Trophoblast cell (in vitro differentiated cells and primary cell): ENCODE measurements around the gene STK25.
A peak's percentile ranks its signal among the peaks of the same experiment; 100 is the strongest.

ENCODE experiments used
- DNase-seq, 2 donors: peaks; one replicate each; pipeline ENCODE4 v3.0.0-alpha.2; 2016
- H2AFZ ChIP-seq: 2 replicates; pipeline ENCODE4 v1.6.1; 2013; ENCODE audit warnings: low read length, moderate library complexity, mild to moderate bottlenecking; ENCODE audit not compliant: insufficient read depth, poor library complexity
- H2AK5ac ChIP-seq: 2 replicates; pipeline ENCODE4 v1.6.1; 2013; ENCODE audit warnings: mild to moderate bottlenecking, low read length
- H2BK120ac ChIP-seq: 2 replicates; pipeline ENCODE4 v1.6.1; 2013; ENCODE audit warnings: low read length, mild to moderate bottlenecking, moderate library complexity; ENCODE audit not compliant: insufficient read depth, poor library complexity
- H2BK12ac ChIP-seq: 2 replicates; pipeline ENCODE4 v1.6.1; 2013; ENCODE audit warnings: mild to moderate bottlenecking, low read length, moderate library complexity
- H2BK5ac ChIP-seq: 2 replicates; pipeline ENCODE4 v1.6.1; 2013; ENCODE audit warnings: low read length, low read depth, moderate library complexity, mild to moderate bottlenecking; ENCODE audit not compliant: poor library complexity
- H3K14ac ChIP-seq: 2 replicates; pipeline ENCODE4 v1.6.1; 2013; ENCODE audit warnings: mild to moderate bottlenecking, low read length
- H3K18ac ChIP-seq: 2 replicates; pipeline ENCODE4 v1.6.1; 2013; ENCODE audit warnings: mild to moderate bottlenecking, low read length
- H3K23ac ChIP-seq: 2 replicates; pipeline ENCODE4 v1.6.1; 2013; ENCODE audit warnings: low read length
- H3K27ac ChIP-seq: 2 replicates; pipeline ENCODE4 v1.5.1; 2013; ENCODE audit warnings: low read depth, mild to moderate bottlenecking, inconsistent platforms, low read length, moderate library complexity
- H3K27me3 ChIP-seq: 2 replicates; pipeline ENCODE4 v1.6.1; 2013; ENCODE audit warnings: inconsistent platforms, mild to moderate bottlenecking, low read length, moderate library complexity; ENCODE audit not compliant: insufficient read depth
- H3K36me3 ChIP-seq, 2 experiments: 1 replicate in 1 of 2; 2 replicates in 1 of 2; pipeline ENCODE4 v1.6.1; 2013; ENCODE audit warnings: low read length in 2 of 2, mild to moderate bottlenecking in 2 of 2, moderate library complexity in 1 of 2; ENCODE audit not compliant: insufficient read depth in 2 of 2, control insufficient read depth in 1 of 2
- H3K4ac ChIP-seq: 2 replicates; pipeline ENCODE4 v1.6.1; 2013; ENCODE audit warnings: low read depth, mild to moderate bottlenecking, low read length, moderate library complexity
- H3K4me1 ChIP-seq, 2 experiments: 1 replicate in 1 of 2; 2 replicates in 1 of 2; pipeline ENCODE4 v1.6.1; 2013; ENCODE audit warnings: low read length in 2 of 2, mild to moderate bottlenecking in 2 of 2, moderate library complexity in 1 of 2; ENCODE audit not compliant: insufficient read depth in 2 of 2, control insufficient read depth in 1 of 2
- H3K4me2 ChIP-seq: 2 replicates; pipeline ENCODE4 v1.6.1; 2013; ENCODE audit warnings: inconsistent platforms, mild to moderate bottlenecking, low read length, moderate library complexity
- H3K4me3 ChIP-seq: 2 replicates; pipeline ENCODE4 v1.5.1; 2013; ENCODE audit warnings: mild to moderate bottlenecking, low read depth, low read length, inconsistent platforms
- H3K79me1 ChIP-seq: one replicate; pipeline ENCODE4 v1.6.1; 2013; ENCODE audit warnings: low read length
- H3K79me2 ChIP-seq: 2 replicates; pipeline ENCODE4 v1.6.1; 2013; ENCODE audit warnings: low read length, mild to moderate bottlenecking; ENCODE audit not compliant: control insufficient read depth, insufficient read depth, poor library complexity
- H3K9ac ChIP-seq: 2 replicates; pipeline ENCODE4 v1.6.1; 2013; ENCODE audit warnings: mild to moderate bottlenecking, low read length
- H3K9me3 ChIP-seq: 2 replicates; pipeline ENCODE4 v1.6.1; 2013; ENCODE audit warnings: low read depth, mild to moderate bottlenecking, control low read depth, inconsistent platforms, low read length; ENCODE audit not compliant: insufficient read depth
- H4K12ac ChIP-seq: 2 replicates; pipeline ENCODE4 v1.6.1; 2013; ENCODE audit warnings: low read depth, mild to moderate bottlenecking, low read length, moderate library complexity
- H4K8ac ChIP-seq: 2 replicates; pipeline ENCODE4 v1.6.1; 2013; ENCODE audit warnings: low read depth, mild to moderate bottlenecking, low read length, moderate library complexity
- H4K91ac ChIP-seq: one replicate; pipeline ENCODE4 v1.6.1; 2013; ENCODE audit warnings: low read depth, mild to moderate bottlenecking, low read length, moderate library complexity
- WGBS: extraction: QIAGEN DNeasy Blood & Tissue Kit; methylation state at CpG from one replicate; pipeline ENCODE4 v1.1.7; 2013; ENCODE audit warnings: missing lambda C conversion rate; ENCODE audit not compliant: insufficient read length, insufficient coverage; ENCODE audit errors: extremely low coverage; 5-methylcytosine and 5-hydroxymethylcytosine counted together

The STK25 gene

DNA sequence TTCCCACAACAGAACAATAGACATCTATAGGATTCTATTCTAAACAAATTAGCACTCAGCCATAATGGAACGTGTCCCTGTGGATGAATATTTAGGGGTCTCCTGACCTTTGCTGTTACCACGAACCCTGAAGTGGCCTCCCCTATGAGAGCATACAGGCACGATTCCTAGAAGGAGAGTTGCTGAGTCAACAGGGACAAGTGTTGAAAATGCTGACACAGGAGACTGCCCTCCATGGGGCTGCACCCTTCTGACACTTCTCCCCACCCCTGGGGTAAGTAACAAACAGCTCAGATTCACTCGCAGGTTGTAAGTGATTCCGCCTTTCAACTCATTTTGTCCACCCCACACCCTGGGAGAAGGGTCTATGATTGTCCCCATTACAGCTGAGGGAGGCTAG lies 14.1 kb upstream of the STK25 start:
- no peak overlapping the region for H3K27ac ChIP-seq
- no peak overlapping the region for H3K18ac ChIP-seq
- no peak overlapping the region for H3K4me2 ChIP-seq
- no peak overlapping the region for H3K4ac ChIP-seq
- no peak overlapping the region for H2BK120ac ChIP-seq
- no peak overlapping the region for H2AFZ ChIP-seq
- no peak overlapping the region for H4K91ac ChIP-seq
- DNase-seq, result no peak
- no peak overlapping the region for H4K12ac ChIP-seq
- H2AK5ac ChIP-seq, result no peak overlapping the region
- no peaks in the 10 kb centered on the region for H3K79me2 ChIP-seq
- no peak overlapping the region for H2BK5ac ChIP-seq
- peaks cover 4% of the 10 kb centered on the region for H3K9me3 ChIP-seq
- no CpG with 5 or more reads among the region's 5 CpGs for WGBS
- H2BK12ac ChIP-seq, result no peak overlapping the region
- no peak overlapping the region for H3K9ac ChIP-seq
- no peaks in the 10 kb centered on the region for H3K79me1 ChIP-seq
- H3K4me1 ChIP-seq, result no peaks in the 10 kb centered on the region
- H3K36me3 ChIP-seq, result no peaks in the 10 kb centered on the region
- no peak overlapping the region for H3K4me3 ChIP-seq
- H3K27me3 ChIP-seq, result no peaks in the 10 kb centered on the region
- H3K23ac ChIP-seq, result no peak overlapping the region
- H3K14ac ChIP-seq, result no peak overlapping the region
- H4K8ac ChIP-seq, result no peak overlapping the region

DNA sequence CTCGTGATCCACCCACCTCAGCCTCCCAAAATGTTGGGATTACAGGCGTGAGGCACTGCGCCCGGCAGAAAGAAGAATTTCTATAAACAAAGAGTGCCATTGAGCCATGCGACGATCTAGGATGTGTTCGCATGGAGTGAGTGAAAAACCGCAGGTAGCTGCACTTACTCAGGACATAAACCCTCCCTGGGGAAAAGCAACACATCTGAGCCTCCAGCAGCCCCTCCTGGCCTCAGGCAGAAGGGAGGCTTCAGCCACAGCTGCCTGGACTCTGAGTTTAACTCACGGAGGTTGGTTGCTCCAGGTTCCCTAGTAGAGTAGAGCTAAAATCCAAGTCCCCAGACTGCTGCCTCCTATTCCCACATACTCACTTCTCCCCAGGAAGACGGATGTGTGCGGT lies 11.3 kb upstream of the STK25 start:
- Histone ChIP-seq H3K4me3 (no peak overlapping the region), H3K23ac (no peak overlapping the region), H3K36me3 (no peaks in the 10 kb centered on the region), H2BK5ac (no peak overlapping the region), H3K27ac (no peak overlapping the region), H2AK5ac (no peak overlapping the region), H4K12ac (no peak overlapping the region), H3K9me3 (peaks cover 10% of the 10 kb centered on the region), H3K27me3 (no peaks in the 10 kb centered on the region), H4K91ac (no peak overlapping the region), H3K14ac (no peak overlapping the region), H3K4me1 (no peaks in the 10 kb centered on the region), H3K18ac (no peak overlapping the region), H2AFZ (no peak overlapping the region), H3K9ac (no peak overlapping the region), H2BK12ac (no peak overlapping the region), H4K8ac (no peak overlapping the region), H3K4ac (no peak overlapping the region), H3K79me1 (no peaks in the 10 kb centered on the region), H2BK120ac (no peak overlapping the region), H3K4me2 (no peak overlapping the region), H3K79me2 (no peaks in the 10 kb centered on the region)
- WGBS, result no CpG with 5 or more reads among the region's 11 CpGs
- no peak for DNase-seq

DNA sequence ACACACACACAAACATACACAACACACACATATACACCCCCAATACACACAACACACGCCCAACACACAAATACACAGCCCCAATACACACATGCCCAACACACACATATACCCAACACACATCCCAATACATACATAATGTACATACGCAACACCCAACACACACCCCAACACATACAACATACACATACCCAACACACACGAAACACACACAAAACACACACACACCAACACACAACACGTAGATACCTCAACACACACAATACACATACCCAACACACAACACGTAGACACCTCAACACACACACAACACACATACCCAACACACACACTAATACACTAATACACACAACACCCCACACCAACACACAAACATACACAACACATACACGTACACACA lies 8.9 kb upstream of the STK25 start:
- no peak overlapping the region for H4K12ac ChIP-seq
- no peak overlapping the region for H3K4me2 ChIP-seq
- H2BK12ac ChIP-seq, result no peak overlapping the region
- no peaks in the 10 kb centered on the region for H3K36me3 ChIP-seq
- DNase-seq, result no peak
- H3K4me1 ChIP-seq, result no peaks in the 10 kb centered on the region
- no peaks in the 10 kb centered on the region for H3K27me3 ChIP-seq
- H2BK120ac ChIP-seq, result no peak overlapping the region
- H3K9ac ChIP-seq, result no peak overlapping the region
- H3K4me3 ChIP-seq, result no peak overlapping the region
- no peaks in the 10 kb centered on the region for H3K79me1 ChIP-seq
- no peak overlapping the region for H3K27ac ChIP-seq
- H3K4ac ChIP-seq, result no peak overlapping the region
- H3K23ac ChIP-seq, result peak overlapping the region; percentile 89
- H2AFZ ChIP-seq, result no peak overlapping the region
- no peak overlapping the region for H3K14ac ChIP-seq
- 100% methylated on average over 6 of the region's 6 CpGs for WGBS
- H3K79me2 ChIP-seq, result no peaks in the 10 kb centered on the region
- no peak overlapping the region for H3K18ac ChIP-seq
- H3K9me3 ChIP-seq, result peaks cover 10% of the 10 kb centered on the region
- no peak overlapping the region for H4K91ac ChIP-seq
- H2AK5ac ChIP-seq, result no peak overlapping the region
- H4K8ac ChIP-seq, result no peak overlapping the region
- H2BK5ac ChIP-seq, result no peak overlapping the region

DNA sequence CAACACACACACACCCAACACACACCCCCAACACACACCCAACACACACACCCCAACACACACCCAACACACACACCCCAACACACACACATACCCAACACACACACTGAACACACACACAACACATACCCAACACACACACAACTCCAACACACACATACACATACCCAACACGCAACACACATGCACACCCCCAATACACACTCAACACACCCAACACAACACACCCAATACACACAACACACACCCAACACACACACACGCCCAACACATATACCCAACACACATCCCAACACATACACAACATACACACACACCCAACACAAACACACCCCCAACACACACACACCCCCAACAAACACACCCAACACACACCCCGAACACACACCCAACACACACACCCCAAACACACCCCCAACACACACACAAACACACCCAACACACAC lies 8.2 kb upstream of the STK25 start:
- no peaks in the 10 kb centered on the region for H3K36me3 ChIP-seq
- 100% methylated on average over 3 of the region's 3 CpGs for WGBS
- H2BK12ac ChIP-seq, result no peak overlapping the region
- no peak overlapping the region for H4K8ac ChIP-seq
- H2BK5ac ChIP-seq, result no peak overlapping the region
- H3K23ac ChIP-seq, result peak overlapping the region; percentile 83
- H3K4me3 ChIP-seq, result no peak overlapping the region
- H3K79me2 ChIP-seq, result no peaks in the 10 kb centered on the region
- peaks cover 11% of the 10 kb centered on the region for H3K9me3 ChIP-seq
- H3K14ac ChIP-seq, result no peak overlapping the region
- H3K9ac ChIP-seq, result no peak overlapping the region
- DNase-seq, result no peak
- no peaks in the 10 kb centered on the region for H3K79me1 ChIP-seq
- no peak overlapping the region for H2AK5ac ChIP-seq
- no peak overlapping the region for H3K4me2 ChIP-seq
- H4K12ac ChIP-seq, result no peak overlapping the region
- no peaks in the 10 kb centered on the region for H3K4me1 ChIP-seq
- H3K27me3 ChIP-seq, result no peaks in the 10 kb centered on the region
- H3K18ac ChIP-seq, result no peak overlapping the region
- H3K4ac ChIP-seq, result no peak overlapping the region
- no peak overlapping the region for H2BK120ac ChIP-seq
- no peak overlapping the region for H2AFZ ChIP-seq
- H4K91ac ChIP-seq, result no peak overlapping the region
- no peak overlapping the region for H3K27ac ChIP-seq
